ENCODE measurements around the gene OPN1LW.
"Not testable (repeated sequence)": the region's sequence is repeated elsewhere in the genome, so short reads cannot be mapped to it uniquely, and the experiment has no call there.

OPN1LW gene

DNA sequence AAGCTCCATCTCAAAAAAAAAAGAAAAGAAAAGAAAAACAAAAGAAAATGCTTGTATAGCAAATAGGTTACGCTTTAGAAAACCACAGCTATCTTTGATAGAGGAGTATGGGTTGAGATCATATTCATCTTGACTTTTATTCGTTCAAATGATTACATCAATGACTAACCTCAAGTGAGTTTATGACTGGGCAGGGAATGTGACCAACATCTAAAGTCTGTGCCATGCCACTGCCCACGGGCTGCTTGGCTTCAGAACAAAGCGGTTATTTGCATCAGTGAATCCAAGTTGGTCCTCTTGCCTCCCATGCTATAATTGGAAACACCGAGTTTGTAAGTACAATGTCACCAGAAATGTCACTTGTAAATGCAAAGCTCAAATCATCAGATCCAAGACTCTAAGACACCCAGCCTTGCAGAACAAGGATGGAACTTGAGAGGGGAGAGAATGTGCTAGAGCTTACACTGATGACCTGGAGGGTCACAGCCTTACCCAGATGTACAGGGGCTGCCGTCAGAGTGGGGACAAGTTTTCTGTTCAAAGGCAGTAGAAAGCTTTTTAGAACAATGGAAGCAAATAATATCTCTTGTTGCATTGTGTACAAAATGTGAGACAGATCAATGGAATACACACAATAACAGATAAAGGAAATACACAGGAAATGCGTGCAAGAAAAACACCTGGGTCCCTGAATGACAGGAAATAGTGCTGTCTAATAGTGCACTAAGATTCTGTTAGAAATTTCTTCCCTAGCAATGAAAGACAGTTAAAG lies 8.4 kb upstream of the OPN1LW start:
- peak; percentile 29 for DNase-seq (ENCODE audit: low spot score)

DNA sequence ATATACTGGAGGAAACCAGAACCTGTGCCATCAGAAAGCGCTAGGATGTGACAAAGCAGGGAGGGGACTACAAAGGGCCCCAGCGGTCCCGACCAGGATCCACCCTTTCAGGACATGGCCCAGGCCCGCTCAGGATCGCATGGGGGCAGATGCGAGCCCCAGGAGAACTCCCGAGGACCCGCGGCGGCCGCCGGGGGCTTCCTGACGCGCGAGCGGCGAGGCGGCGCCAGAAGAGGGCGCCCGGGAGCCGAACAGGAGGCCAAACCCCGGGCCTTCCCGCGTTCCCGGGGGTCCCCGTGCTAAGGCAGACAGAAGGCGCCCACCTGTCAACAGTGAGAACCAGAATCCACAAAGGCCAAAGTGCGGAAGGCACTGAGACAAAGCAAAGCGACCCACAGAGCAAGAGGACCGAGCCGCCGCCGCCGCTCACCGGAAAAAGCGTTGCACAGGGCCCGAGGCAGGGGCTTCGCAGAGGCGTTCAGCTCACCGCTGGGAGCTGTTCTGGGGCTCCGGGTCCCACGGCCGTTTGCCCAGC lies 7.3 kb upstream of the OPN1LW start:
- peak; percentile 60 for DNase-seq (ENCODE audit: low spot score)

DNA sequence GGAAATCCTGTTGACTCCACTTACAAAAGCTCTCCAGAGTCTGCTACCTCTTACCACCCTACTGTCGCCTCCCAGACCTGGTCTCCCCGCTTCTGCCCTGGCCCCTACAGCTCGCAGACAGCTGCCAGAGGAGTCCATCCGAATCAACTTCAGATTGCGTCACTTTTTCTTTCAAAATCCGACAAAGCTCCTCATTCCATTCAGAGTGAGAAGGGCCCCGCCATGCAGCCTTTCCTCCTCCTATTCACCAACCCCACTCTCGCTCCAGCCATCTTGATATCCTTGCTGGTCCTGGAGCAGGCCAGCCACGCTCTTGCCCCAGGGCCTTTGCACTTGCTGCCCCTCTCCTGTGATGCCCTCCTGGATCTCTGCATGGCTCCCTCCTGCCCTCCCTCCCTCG lies 5.2 kb upstream of the OPN1LW start:
- DNase-seq (ENCODE audit: low spot score), result no peak

DNA sequence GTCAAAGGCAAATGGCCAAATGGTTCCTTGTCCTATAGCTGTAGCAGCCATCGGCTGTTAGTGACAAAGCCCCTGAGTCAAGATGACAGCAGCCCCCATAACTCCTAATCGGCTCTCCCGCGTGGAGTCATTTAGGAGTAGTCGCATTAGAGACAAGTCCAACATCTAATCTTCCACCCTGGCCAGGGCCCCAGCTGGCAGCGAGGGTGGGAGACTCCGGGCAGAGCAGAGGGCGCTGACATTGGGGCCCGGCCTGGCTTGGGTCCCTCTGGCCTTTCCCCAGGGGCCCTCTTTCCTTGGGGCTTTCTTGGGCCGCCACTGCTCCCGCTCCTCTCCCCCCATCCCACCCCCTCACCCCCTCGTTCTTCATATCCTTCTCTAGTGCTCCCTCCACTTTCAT lies 3.8 kb upstream of the OPN1LW start:
- no peak for DNase-seq (ENCODE audit: low spot score)

DNA sequence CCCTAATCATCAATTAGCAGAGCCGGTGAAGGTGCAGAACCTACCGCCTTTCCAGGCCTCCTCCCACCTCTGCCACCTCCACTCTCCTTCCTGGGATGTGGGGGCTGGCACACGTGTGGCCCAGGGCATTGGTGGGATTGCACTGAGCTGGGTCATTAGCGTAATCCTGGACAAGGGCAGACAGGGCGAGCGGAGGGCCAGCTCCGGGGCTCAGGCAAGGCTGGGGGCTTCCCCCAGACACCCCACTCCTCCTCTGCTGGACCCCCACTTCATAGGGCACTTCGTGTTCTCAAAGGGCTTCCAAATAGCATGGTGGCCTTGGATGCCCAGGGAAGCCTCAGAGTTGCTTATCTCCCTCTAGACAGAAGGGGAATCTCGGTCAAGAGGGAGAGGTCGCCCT lies 3.3 kb upstream of the OPN1LW start:
- no peak for DNase-seq (ENCODE audit: low spot score)

DNA sequence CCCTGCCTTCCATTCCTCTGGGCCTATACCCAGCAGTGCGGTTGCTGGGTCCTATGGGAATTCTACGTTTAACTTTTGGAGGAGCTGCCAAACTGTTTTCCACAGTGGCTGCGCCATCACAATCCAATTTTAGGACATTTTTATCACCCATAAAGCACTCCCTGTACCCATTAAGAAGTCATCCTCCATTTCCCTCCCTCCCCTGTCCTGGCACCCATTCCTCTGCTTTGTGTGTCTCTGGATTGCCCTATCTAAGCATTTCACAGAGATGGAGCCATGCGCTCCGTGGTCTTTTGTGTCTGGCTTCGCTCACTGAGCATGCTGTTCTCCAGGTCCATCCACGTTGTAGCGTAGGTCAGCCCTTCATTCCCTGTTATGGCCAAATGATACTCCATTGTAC lies 1.7 kb upstream of the OPN1LW start:
- DNase-seq (ENCODE audit: low spot score), result no peak

DNA sequence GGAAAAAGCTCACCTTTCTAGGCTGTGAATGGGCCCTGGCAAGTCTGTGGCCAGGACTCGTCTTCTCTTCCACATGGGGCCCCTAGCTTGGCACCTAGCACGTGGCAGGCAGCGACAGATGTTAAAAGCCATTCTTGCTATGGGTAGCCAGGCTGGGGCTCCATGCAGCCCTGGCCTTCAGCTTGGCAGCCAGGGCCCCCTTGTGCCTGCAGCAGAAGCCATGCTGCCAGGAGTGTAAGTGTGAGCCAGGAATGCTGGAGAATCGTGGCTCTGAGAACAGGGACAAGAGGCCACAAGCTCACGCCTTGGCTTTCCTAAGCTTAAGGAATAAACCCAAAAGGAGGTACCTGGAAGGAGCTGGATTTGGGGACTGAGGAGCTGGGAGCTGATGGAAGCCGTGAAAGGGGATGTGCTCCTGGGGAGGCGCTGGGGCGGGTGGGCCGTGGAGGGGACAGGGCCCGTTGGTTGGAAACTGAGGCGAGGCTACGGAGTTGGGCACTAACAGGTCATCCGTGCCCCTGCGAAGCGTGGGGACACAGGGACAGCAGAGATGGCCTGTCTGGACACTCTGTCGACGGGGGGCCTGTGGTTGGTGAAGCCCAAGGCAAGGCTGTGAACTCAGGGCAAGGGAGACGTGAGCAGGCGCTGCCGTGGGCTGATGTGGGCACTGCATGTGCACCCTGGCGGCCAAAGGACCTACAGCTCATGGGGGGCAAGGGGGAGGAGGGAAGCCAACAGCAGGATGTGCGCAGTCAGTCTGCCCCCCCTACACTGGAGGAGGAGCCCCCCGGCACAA lies 895 bp upstream of the OPN1LW start:
- no peak for DNase-seq (ENCODE audit: low spot score)

DNA sequence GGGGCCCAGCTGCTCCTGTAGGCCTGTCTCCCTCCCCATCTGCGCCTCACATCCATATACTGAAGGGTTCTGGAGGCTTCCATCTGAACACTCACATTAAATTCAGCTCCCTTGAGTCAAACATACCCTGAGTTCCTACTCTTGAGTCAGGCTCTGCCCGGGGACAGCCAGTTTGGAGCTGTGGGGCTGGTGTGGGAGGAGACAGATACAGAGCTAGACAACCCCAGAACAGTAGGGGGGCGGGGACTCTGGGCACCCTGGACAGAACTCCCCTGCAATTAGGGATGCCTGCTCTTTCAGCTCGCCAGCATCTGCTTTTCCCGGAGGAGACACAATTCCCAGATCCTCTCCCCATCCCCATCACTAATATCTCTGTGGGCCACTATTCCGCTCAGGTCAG lies 7.0 kb downstream of the OPN1LW start:
- not testable (repeated sequence) for DNase-seq (ENCODE audit: low spot score)

DNA sequence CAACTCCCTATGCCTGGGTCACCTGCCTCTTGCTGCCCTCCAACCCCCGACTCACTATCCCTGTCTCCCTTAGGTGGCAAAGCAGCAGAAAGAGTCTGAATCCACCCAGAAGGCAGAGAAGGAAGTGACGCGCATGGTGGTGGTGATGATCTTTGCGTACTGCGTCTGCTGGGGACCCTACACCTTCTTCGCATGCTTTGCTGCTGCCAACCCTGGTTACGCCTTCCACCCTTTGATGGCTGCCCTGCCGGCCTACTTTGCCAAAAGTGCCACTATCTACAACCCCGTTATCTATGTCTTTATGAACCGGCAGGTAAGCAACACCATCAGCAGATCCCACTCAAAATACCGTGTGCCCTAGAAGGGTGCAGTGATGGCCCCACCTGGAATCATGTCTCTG lies 12.2 kb downstream of the OPN1LW start:
- not testable (repeated sequence) for DNase-seq (ENCODE audit: low spot score)

DNA sequence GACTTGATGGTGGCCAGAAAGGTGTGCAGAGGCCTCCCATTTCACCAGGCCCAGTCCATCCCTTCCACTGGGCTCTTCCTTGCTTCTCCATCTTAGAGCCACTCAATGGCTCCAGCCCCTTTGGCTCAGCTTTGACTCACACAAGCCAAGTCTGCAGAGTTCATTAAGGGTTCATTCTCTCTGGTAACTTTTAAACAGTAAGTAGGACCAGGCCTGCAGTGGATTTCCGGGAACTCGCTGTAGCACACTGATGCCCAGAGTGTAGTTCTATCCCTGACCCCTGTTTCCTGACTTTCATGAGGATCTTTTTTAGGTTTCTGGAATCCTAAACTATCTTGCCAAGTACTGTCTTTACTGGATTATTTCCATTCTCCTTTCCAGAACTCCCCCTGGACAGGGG lies 13.2 kb downstream of the OPN1LW start:
- DNase-seq (ENCODE audit: low spot score), result not testable (repeated sequence)

DNA sequence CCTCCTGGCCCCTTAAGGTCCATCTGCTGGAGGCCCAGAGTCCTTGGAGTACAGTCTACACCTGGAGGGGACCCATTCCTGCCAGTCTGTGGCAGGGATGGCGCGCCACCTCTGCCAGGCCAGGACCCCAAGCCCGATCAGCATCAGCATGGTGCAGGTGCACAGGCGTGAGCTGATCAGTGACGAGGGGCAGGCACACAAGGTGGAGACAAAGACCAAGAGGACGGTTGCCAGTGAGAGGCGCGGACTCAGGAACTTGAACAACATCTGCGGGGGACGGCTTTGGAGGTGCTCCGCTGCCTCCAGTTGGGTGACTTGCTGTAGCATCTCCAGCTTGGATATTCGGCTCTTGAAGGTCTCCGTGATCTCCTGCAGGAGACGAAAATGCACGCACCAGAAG lies 15.3 kb downstream of the OPN1LW start:
- not testable (repeated sequence) for DNase-seq (ENCODE audit: low spot score)

DNA sequence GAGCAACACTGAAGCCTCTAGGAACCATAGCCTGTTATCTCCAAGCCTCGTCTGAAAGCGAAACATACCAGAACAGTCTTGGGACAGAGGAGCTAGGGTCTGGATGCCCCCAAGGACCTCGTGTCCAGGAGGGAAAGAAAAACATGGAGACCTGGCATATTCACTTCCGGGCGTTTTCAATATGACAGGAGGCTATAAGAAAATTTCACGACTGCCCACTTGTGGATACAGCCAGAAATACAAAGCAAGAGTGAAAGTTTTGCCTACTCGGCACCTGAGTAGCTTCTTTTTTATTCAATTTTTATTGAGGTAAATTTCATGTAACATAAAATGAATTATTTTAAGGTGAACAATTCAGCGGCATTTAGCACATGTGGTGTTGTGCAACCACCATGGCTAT lies 20.9 kb downstream of the OPN1LW start:
- not testable (repeated sequence) for DNase-seq (ENCODE audit: low spot score)

DNA sequence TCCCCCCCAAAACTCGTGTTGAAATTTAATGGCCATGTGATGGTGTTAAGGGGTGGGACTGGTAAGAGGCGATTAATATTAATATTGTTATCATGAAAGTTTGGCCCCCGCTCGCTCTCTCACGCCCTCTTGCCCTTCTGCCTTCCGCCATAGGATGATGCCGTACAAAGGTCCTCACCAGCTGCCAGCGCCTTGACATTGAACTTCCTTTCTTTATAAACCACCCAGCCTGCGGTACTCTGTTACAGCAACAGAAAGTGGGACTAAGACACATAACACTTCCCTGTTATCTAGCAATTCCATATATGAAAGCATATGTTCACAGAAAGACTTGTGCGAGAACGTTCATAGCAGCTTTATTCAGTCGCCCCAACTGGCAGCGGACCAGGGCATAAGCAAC lies 24.3 kb downstream of the OPN1LW start:
- DNase-seq (ENCODE audit: low spot score), result not testable (repeated sequence)

DNA sequence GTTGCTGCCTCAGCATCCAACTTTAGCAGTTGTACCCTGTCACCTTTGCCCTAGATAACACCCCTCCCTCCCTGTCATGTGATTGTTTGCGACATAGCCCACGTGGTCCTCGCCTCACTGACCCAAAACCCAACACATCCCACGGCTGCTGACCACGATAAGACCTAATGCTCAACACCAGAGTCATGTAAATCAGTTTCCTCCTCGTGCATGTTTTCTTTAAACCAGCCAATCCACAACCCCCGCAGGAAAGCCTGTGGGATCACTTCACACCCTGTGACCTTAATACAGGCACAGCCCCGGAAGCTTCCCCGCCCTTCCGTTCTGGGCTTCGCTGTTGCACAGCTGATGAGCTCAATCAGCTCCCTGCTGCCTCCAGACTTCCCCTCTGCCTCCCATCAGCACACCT lies 28.5 kb downstream of the OPN1LW start:
- DNase-seq (ENCODE audit: low spot score), result not testable (repeated sequence)

DNA sequence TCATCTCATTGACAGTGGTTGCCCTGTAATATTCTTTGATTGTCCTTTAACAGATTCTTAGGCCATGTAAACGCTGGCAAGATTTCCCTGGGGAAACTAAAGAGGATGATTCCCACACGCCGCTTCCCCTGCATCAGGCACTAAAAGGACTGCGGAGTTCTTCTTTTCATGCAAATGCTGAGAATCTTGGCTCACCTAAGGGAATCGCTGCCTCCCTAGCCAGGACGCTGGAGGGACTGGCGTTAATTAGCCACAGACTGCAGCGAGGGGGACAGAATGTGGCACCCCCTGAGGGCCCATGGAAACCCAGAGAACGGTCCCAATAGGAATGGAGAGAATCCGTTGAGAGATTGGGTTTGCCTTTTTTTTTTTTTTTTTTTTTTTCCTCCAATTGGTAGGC lies 30.3 kb downstream of the OPN1LW start:
- not testable (repeated sequence) for DNase-seq (ENCODE audit: low spot score)

DNA sequence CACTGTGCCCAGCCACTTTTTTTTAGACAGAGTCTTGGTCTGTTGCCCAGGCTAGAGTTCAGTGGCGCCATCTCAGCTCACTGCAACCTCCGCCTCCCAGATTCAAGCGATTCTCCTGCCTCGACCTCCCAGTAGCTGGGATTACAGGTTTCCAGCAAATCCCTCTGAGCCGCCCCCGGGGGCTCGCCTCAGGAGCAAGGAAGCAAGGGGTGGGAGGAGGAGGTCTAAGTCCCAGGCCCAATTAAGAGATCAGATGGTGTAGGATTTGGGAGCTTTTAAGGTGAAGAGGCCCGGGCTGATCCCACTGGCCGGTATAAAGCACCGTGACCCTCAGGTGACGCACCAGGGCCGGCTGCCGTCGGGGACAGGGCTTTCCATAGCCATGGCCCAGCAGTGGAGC lies 38.3 kb downstream of the OPN1LW start, which contains the start of gene OPN1MW:
OPN1MW (plus strand) TSS at position 301 of the 400 bp plus-strand sequence; CDS start at position 383, 82 bp downstream.
- not testable (repeated sequence) for DNase-seq (ENCODE audit: low spot score)

DNA sequence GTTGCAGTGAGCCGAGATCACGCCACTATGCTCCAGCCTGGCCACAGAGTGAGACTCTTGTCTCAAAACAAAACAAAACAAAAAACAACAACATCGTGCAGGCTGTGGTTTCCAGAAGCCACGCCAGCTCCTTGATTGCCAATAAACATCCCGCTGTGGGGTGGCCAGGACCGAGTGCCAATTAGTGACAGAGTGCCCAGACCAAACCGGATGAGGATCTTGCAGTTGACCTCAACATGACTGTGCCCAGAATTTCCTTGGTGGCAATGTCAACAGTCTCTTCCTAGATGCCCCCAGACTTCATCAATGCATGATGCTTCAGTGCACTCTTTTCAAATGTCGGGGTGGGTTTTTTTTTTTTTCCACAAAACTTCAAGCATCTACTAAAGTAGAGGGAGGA lies 39.8 kb downstream of the OPN1LW start:
- DNase-seq (ENCODE audit: low spot score), result not testable (repeated sequence)

DNA sequence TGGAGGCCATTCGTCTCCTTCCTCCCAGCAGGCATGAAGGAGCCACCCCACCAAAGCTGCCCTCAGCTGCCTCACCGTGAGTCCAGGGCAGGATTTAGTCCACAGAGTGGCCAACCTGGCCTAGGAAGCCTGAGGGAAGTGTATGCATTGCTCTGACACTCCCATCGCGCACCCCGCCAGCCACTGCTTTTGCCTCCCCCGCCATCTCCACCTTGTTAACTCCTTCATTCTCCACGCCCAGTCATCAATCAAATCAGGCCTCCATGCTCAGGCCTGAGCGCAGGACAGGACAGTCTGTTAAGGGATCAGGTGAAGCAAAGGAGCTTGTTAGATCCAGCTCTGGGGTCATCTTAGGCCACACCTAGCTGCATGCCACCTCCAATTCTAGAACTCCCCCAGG lies 48.8 kb downstream of the OPN1LW start:
- DNase-seq (ENCODE audit: low spot score), result not testable (repeated sequence)

DNA sequence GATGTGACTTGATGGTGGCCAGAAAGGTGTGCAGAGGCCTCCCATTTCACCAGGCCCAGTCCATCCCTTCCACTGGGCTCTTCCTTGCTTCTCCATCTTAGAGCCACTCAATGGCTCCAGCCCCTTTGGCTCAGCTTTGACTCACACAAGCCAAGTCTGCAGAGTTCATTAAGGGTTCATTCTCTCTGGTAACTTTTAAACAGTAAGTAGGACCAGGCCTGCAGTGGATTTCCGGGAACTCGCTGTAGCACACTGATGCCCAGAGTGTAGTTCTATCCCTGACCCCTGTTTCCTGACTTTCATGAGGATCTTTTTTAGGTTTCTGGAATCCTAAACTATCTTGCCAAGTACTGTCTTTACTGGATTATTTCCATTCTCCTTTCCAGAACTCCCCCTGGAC lies 50.3 kb downstream of the OPN1LW start:
- not testable (repeated sequence) for DNase-seq (ENCODE audit: low spot score)

DNA sequence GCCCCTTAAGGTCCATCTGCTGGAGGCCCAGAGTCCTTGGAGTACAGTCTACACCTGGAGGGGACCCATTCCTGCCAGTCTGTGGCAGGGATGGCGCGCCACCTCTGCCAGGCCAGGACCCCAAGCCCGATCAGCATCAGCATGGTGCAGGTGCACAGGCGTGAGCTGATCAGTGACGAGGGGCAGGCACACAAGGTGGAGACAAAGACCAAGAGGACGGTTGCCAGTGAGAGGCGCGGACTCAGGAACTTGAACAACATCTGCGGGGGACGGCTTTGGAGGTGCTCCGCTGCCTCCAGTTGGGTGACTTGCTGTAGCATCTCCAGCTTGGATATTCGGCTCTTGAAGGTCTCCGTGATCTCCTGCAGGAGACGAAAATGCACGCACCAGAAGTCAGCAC lies 52.4 kb downstream of the OPN1LW start:
- not testable (repeated sequence) for DNase-seq (ENCODE audit: low spot score)
